Panc1 (cell line): ENCODE measurements around the gene KIAA0232. TPM values are rescaled to one million over a fixed set of nuclear protein-coding genes. Genes with fewer than 3 reads are reported as not detected.
A peak's percentile ranks its signal among the peaks of the same experiment; 100 is the strongest.

ENCODE experiments used
- ATAC-seq: fragments of 200-7000 bp; cut with Tn5 transposase; 2 replicates; pipeline ENCODE4 v1.9.1; 2020; ENCODE audit warnings: mild to moderate bottlenecking, moderate library complexity
- BruUV-seq: library from RNA; stranded (reverse); fragments of 400-500 nt; replicated peaks from 2 replicates; lab custom pipeline; 2021; lab: Mats Ljungman, UMichigan
- CTCF ChIA-PET: fragments of 300-600 bp; sonication (Branson Sonifier 250); formaldehyde crosslinking; loops from one replicate; lab custom pipeline; 2022; ENCODE audit warnings: antibody characterized with exemption; lab: Charles Lee
- POLR2A ChIA-PET: fragments of 300-600 bp; sonication (Branson Sonifier 250); formaldehyde crosslinking; loops from one replicate; lab custom pipeline; 2022; ENCODE audit warnings: antibody characterized with exemption; lab: Charles Lee
- DNase-seq: peaks from one replicate; pipeline ENCODE4 v3.0.0-alpha.2; 2010; ENCODE audit warnings: low read depth, low spot score
- H3K27ac ChIP-seq: 2 replicates; pipeline ENCODE4 v1.5.1; 2011; ENCODE audit warnings: mild to moderate bottlenecking, low read length, inconsistent platforms
- H3K27me3 ChIP-seq: fragments of 200-500 bp; sonication (Bioruptor generic); 2 replicates; pipeline ENCODE4 v1.6.0; 2014; ENCODE audit warnings: low read length, inconsistent platforms; ENCODE audit not compliant: control insufficient read depth, insufficient read depth
- H3K36me3 ChIP-seq: fragments of 200-500 bp; sonication (Bioruptor generic); 2 replicates; pipeline ENCODE4 v1.5.1; 2014; ENCODE audit warnings: inconsistent platforms, mild to moderate bottlenecking, low read length, moderate library complexity; ENCODE audit not compliant: control insufficient read depth, insufficient read depth
- H3K4me1 ChIP-seq: 2 replicates; pipeline ENCODE4 v1.5.1; 2011; ENCODE audit warnings: inconsistent platforms, mild to moderate bottlenecking, low read length, moderate library complexity; ENCODE audit not compliant: control insufficient read depth, insufficient read depth
- H3K4me3 ChIP-seq, 2 experiments: 2 replicates each; pipeline ENCODE4 v1.5.1; 2011 to 2012; ENCODE audit warnings: low read depth in 2 of 2, low read length in 2 of 2, mild to moderate bottlenecking in 2 of 2, inconsistent platforms in 1 of 2, moderate library complexity in 1 of 2
- H3K9me3 ChIP-seq: fragments of 200-500 bp; sonication (Bioruptor generic); 2 replicates; pipeline ENCODE4 v1.5.1; 2014; ENCODE audit warnings: low read depth, mild to moderate bottlenecking, inconsistent platforms, low read length, moderate library complexity; ENCODE audit not compliant: control insufficient read depth, insufficient read depth
- POLR2AphosphoS5 ChIP-seq: IDR thresholded peaks from 2 replicates; pipeline ENCODE4 v1.6.1; 2012; ENCODE audit warnings: mild to moderate bottlenecking, low read depth, low read length, moderate library complexity
- SIN3A ChIP-seq: IDR thresholded peaks from 2 replicates; pipeline ENCODE4 v1.6.1; 2012; ENCODE audit warnings: low read depth, mild to moderate bottlenecking, low read length, moderate library complexity, borderline replicate concordance; ENCODE audit not compliant: insufficient read depth
- TCF7L2 ChIP-seq: IDR thresholded peaks from 2 replicates; pipeline ENCODE4 v1.6.1; 2011; ENCODE audit warnings: mild to moderate bottlenecking, low read depth, low read length, inconsistent platforms
- in situ Hi-C: cut with HindIII; loops from 2 replicates; pipeline ENCODE4 v1.10.0; 2016; ENCODE audit warnings: low sequenced_read_pairs, low pct_unique_long_range_greater_than_20kb
- intact Hi-C: fragments of 100-400 bp; cut with micrococcal nuclease; formaldehyde crosslinking; loops from one replicate; pipeline ENCODE4 v1.10.0; 2022; ENCODE audit not compliant: unreplicated experiment
- total RNA-seq: library from RNA; stranded (reverse); gene quantifications from one replicate; pipeline ENCODE4 v1.2.1, GENCODE V29; 2021; ENCODE audit not compliant: unreplicated experiment
- TF ChIP-seq, protein P1 (sequence below): fragments of 450-650 bp; IDR thresholded peaks from 2 replicates; pipeline ENCODE4 v1.5.1; 2017; ENCODE audit warnings: mild to moderate bottlenecking
- TF ChIP-seq, protein P2 (sequence below), 2 experiments: IDR thresholded peaks; 2 replicates each; pipeline ENCODE4 v1.6.1; 2011 to 2012; ENCODE audit warnings: low read depth in 2 of 2, control low read depth in 1 of 2, low read length in 1 of 2, mild to moderate bottlenecking in 1 of 2, moderate library complexity in 1 of 2; ENCODE audit not compliant: insufficient read depth in 1 of 2

The KIAA0232 gene
- total RNA-seq, 1 experiment from 2014 or later = 20.2 TPM

DNA sequence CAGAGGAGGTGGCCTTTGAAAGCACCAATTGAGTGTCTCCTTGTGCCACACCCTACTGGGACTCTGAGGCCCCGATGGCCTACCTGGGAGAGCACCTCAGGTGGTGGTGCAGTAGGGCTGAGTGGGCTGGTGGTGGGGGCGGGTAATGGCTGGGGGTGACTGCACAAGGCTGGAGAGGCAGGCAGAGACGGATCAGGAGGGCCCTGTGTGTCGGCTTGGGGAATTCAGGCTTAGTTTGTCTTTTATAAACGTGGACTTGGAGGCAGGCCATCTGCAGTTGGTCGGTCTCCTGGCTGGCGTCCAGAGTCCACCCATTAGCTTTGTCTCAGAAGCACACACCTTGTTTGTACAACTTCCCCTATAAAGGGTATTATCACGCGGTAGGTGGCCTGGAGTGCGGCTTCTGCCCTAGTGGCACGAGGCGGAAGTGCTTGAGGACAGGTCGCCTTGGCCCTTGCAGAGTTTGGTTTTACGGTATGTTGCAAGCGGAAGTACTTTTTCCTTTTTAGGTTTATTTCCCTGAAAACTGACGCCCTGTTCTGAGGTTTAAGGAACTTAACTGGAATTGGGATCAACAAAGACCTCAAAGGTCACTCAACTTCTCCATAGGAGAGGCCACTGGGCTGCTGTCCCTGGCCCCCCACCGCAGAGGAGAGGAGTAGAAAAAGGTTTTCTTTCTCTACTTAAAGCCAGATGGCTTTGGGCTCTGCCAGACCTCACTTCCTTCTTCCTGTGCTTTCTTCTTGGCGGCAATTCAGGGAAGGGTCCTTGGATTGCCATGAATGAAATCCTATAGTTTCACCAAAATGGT is 135.1 kb downstream of the KIAA0232 start:
- BruUV-seq = no TSS peak
- no peaks in the 10 kb centered on the region for H3K27me3 ChIP-seq

DNA sequence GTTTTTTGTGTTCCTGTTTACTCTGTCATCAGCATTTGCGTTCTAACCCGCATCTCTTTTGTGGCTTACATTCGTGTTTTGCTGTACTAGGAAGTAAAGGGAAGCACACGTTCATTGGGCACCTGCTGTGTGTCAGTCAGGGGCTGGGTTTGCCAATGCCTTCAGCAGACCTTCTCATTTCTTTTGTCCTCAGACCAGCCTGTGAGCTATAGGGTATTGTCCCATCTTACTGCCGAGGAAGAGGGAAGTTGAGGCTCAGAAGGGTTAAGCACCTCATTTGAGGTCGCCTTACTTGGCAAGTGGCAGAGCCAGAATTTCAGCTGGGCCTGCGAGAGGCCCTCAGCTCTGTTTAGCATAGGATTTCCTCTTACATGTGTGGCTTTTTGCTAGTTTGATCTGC is 135.8 kb downstream of the KIAA0232 start:
- TF ChIP-seq POLR2AphosphoS5 = no peak
- TF ChIP-seq, protein P1, sequence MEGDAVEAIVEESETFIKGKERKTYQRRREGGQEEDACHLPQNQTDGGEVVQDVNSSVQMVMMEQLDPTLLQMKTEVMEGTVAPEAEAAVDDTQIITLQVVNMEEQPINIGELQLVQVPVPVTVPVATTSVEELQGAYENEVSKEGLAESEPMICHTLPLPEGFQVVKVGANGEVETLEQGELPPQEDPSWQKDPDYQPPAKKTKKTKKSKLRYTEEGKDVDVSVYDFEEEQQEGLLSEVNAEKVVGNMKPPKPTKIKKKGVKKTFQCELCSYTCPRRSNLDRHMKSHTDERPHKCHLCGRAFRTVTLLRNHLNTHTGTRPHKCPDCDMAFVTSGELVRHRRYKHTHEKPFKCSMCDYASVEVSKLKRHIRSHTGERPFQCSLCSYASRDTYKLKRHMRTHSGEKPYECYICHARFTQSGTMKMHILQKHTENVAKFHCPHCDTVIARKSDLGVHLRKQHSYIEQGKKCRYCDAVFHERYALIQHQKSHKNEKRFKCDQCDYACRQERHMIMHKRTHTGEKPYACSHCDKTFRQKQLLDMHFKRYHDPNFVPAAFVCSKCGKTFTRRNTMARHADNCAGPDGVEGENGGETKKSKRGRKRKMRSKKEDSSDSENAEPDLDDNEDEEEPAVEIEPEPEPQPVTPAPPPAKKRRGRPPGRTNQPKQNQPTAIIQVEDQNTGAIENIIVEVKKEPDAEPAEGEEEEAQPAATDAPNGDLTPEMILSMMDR = no peak
- TF ChIP-seq TCF7L2 = no peak
- no peak for TF ChIP-seq SIN3A
- TF ChIP-seq, protein P2, sequence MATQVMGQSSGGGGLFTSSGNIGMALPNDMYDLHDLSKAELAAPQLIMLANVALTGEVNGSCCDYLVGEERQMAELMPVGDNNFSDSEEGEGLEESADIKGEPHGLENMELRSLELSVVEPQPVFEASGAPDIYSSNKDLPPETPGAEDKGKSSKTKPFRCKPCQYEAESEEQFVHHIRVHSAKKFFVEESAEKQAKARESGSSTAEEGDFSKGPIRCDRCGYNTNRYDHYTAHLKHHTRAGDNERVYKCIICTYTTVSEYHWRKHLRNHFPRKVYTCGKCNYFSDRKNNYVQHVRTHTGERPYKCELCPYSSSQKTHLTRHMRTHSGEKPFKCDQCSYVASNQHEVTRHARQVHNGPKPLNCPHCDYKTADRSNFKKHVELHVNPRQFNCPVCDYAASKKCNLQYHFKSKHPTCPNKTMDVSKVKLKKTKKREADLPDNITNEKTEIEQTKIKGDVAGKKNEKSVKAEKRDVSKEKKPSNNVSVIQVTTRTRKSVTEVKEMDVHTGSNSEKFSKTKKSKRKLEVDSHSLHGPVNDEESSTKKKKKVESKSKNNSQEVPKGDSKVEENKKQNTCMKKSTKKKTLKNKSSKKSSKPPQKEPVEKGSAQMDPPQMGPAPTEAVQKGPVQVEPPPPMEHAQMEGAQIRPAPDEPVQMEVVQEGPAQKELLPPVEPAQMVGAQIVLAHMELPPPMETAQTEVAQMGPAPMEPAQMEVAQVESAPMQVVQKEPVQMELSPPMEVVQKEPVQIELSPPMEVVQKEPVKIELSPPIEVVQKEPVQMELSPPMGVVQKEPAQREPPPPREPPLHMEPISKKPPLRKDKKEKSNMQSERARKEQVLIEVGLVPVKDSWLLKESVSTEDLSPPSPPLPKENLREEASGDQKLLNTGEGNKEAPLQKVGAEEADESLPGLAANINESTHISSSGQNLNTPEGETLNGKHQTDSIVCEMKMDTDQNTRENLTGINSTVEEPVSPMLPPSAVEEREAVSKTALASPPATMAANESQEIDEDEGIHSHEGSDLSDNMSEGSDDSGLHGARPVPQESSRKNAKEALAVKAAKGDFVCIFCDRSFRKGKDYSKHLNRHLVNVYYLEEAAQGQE (IDR thresholded peaks at IDR 0.05; ENCODE audit: insufficient read depth in 1 of 2, low read depth in 2 of 2, low read length in 1 of 2) = no peak
- BruUV-seq = no TSS peak
- POLR2A ChIA-PET = no interaction called here

More for the DNA sequence above, 135.1 kb downstream of the KIAA0232 start:
- intact Hi-C loops (no loop called here), in situ Hi-C loops (no loop called here)
- peak overlapping the region in 1 of 2 experiments; percentile 33; a peak in 2 of 4 replicates for H3K4me3 ChIP-seq
- ChIA-PET POLR2A (no interaction called here), CTCF (interaction anchor here (0.7 kb wide), 1 partner anchor 215 kb away, joined by 5 read pairs; no protein-coding TSS in a partner anchor)
- H3K9me3 ChIP-seq = no peaks in the 10 kb centered on the region
- no peaks in the 10 kb centered on the region for H3K36me3 ChIP-seq
- peaks cover 44% of the 10 kb centered on the region for H3K4me1 ChIP-seq
- no peak for DNase-seq
- TF ChIP-seq POLR2AphosphoS5 (no peak), SIN3A (no peak)
- peak overlapping the region; percentile 89 for H3K27ac ChIP-seq
- ATAC-seq = peak; percentile 80

DNA sequence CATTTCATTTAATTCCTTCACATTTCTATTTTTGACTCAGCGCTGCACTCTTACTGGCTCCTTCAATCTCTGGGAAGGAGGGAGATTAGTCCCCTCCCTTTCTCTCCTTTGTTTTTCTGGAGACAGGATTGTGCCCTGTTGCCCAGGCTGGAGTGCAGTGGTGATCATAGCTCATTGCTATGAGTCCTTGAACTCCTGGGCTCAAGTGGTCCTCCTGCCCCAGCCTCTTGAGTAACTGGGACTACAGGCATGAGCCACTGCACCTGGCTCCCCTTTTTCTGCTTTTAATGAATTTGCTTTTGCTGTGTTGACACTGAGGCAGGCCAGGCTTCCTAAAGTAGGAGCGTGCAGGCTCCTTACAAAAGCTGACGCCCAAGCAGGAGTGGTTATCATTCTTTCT is 137.6 kb downstream of the KIAA0232 start:
- BruUV-seq = no TSS peak
- Histone ChIP-seq H3K4me3 (no peak overlapping the region), H3K27ac (no peak overlapping the region), H3K9me3 (no peaks in the 10 kb centered on the region), H3K27me3 (no peaks in the 10 kb centered on the region), H3K36me3 (no peaks in the 10 kb centered on the region), H3K4me1 (peaks cover 33% of the 10 kb centered on the region)
- ATAC-seq = no peak
- in situ Hi-C loops = no loop called here
- no peak for DNase-seq
- TF ChIP-seq, protein P1 = no peak
- TF ChIP-seq POLR2AphosphoS5 = no peak
- TF ChIP-seq TCF7L2 = no peak
- no peak for TF ChIP-seq SIN3A
- TF ChIP-seq, protein P2 (IDR thresholded peaks at IDR 0.05; ENCODE audit: insufficient read depth in 1 of 2, low read depth in 2 of 2, low read length in 1 of 2) = no peak
- ChIA-PET CTCF (no interaction called here), POLR2A (no interaction called here)
- intact Hi-C loops = no loop called here

More for the DNA sequence above, 135.8 kb downstream of the KIAA0232 start:
- no peak overlapping the region for H3K4me3 ChIP-seq
- DNase-seq = no peak
- peak overlapping the region; percentile 89 for H3K27ac ChIP-seq
- peaks cover 44% of the 10 kb centered on the region for H3K4me1 ChIP-seq
- intact Hi-C loops = no loop called here
- H3K27me3 ChIP-seq = no peaks in the 10 kb centered on the region
- no peaks in the 10 kb centered on the region for H3K36me3 ChIP-seq
- CTCF ChIA-PET = no interaction called here
- ATAC-seq = no peak
- in situ Hi-C loops = no loop called here
- H3K9me3 ChIP-seq = no peaks in the 10 kb centered on the region
